H9 (cell line): ENCODE measurements around the gene HSD17B13. TPM values are rescaled to one million over a fixed set of nuclear protein-coding genes. Genes with fewer than 3 reads are reported as not detected.

Experiments
- DNase-seq: peaks from one replicate; pipeline ENCODE4 v3.0.0-alpha.2; 2017
- H2AFZ ChIP-seq: one replicate; pipeline ENCODE4 v1.6.1; 2013; ENCODE audit warnings: mild to moderate bottlenecking, low read length, control low read depth, moderate library complexity
- H2AK5ac ChIP-seq: 2 replicates; pipeline ENCODE4 v1.6.1; 2013; ENCODE audit warnings: low read length, control low read depth, mixed read lengths; ENCODE audit not compliant: insufficient read length
- H2BK120ac ChIP-seq: one replicate; pipeline ENCODE4 v1.6.1; 2013; ENCODE audit warnings: low read depth, mild to moderate bottlenecking, low read length, control low read depth, inconsistent platforms; ENCODE audit not compliant: poor library complexity, severe bottlenecking
- H2BK12ac ChIP-seq: 2 replicates; pipeline ENCODE4 v1.6.1; 2013; ENCODE audit warnings: low read length, control low read depth, mixed read lengths, low read depth; ENCODE audit not compliant: insufficient read length
- H2BK15ac ChIP-seq: 2 replicates; pipeline ENCODE4 v1.6.1; 2013; ENCODE audit warnings: low read depth, low read length, control low read depth
- H2BK20ac ChIP-seq: one replicate; pipeline ENCODE4 v1.6.1; 2013; ENCODE audit warnings: low read depth, mild to moderate bottlenecking, low read length, control low read depth, inconsistent platforms; ENCODE audit not compliant: poor library complexity, severe bottlenecking
- H2BK5ac ChIP-seq: 2 replicates; pipeline ENCODE4 v1.6.1; 2013; ENCODE audit warnings: low read length, control low read depth, mixed read lengths; ENCODE audit not compliant: insufficient read length
- H3K14ac ChIP-seq: 2 replicates; pipeline ENCODE4 v1.6.1; 2013; ENCODE audit warnings: low read length, control low read depth; ENCODE audit not compliant: insufficient read depth
- H3K18ac ChIP-seq: 2 replicates; pipeline ENCODE4 v1.6.1; 2013; ENCODE audit warnings: low read depth, mild to moderate bottlenecking, mixed read lengths, low read length, control low read depth; ENCODE audit not compliant: insufficient read length
- H3K23ac ChIP-seq: 2 replicates; pipeline ENCODE4 v1.6.1; 2013; ENCODE audit warnings: low read length, control low read depth, mixed read lengths, low read depth; ENCODE audit not compliant: insufficient read length
- H3K23me2 ChIP-seq: 2 replicates; pipeline ENCODE4 v1.6.1; 2013; ENCODE audit warnings: low read depth, mild to moderate bottlenecking, mixed read lengths, low read length, control low read depth; ENCODE audit not compliant: insufficient read length, poor library complexity, severe bottlenecking
- H3K27ac ChIP-seq: 2 replicates; pipeline ENCODE4 v1.5.1; 2013; ENCODE audit warnings: low read length, control low read depth, mixed read lengths, low read depth; ENCODE audit not compliant: insufficient read length
- H3K27me3 ChIP-seq: 2 replicates; pipeline ENCODE4 v1.6.1; 2013; ENCODE audit warnings: low read length, control low read depth, inconsistent platforms; ENCODE audit not compliant: insufficient read depth
- H3K4ac ChIP-seq: 2 replicates; pipeline ENCODE4 v1.6.1; 2013; ENCODE audit warnings: low read depth, mild to moderate bottlenecking, control low read depth, inconsistent platforms, low read length, moderate library complexity
- H3K4me1 ChIP-seq: 2 replicates; pipeline ENCODE4 v1.6.1; 2013; ENCODE audit warnings: low read length, control low read depth, inconsistent platforms; ENCODE audit not compliant: insufficient read depth
- H3K4me2 ChIP-seq: 2 replicates; pipeline ENCODE4 v1.6.1; 2013; ENCODE audit warnings: low read length, control low read depth, mixed read lengths; ENCODE audit not compliant: insufficient read length, insufficient read depth
- H3K56ac ChIP-seq: 2 replicates; pipeline ENCODE4 v1.6.1; 2013; ENCODE audit warnings: low read depth, mild to moderate bottlenecking, mixed read lengths, low read length, control low read depth; ENCODE audit not compliant: insufficient read length
- H3K79me1 ChIP-seq: 2 replicates; pipeline ENCODE4 v1.6.1; 2013; ENCODE audit warnings: low read depth, mild to moderate bottlenecking, moderate library complexity, low read length, control low read depth, inconsistent platforms; ENCODE audit not compliant: insufficient read depth, poor library complexity, severe bottlenecking
- H3K79me2 ChIP-seq: 2 replicates; pipeline ENCODE4 v1.6.1; 2013; ENCODE audit warnings: low read length, control low read depth, inconsistent platforms; ENCODE audit not compliant: insufficient read depth
- H3K9ac ChIP-seq: 2 replicates; pipeline ENCODE4 v1.6.1; 2013; ENCODE audit warnings: low read length, control low read depth, mixed read lengths; ENCODE audit not compliant: insufficient read length; ENCODE audit errors: extremely low read depth
- H3K9me3 ChIP-seq: one replicate; pipeline ENCODE4 v1.6.1; 2013; ENCODE audit warnings: low read depth, low read length, inconsistent platforms; ENCODE audit not compliant: control insufficient read depth
- H3T11ph ChIP-seq: one replicate; pipeline ENCODE4 v1.6.1; 2013; ENCODE audit warnings: mild to moderate bottlenecking, low read length, control low read depth, inconsistent platforms
- H4K20me1 ChIP-seq: one replicate; pipeline ENCODE4 v1.6.1; 2013; ENCODE audit not compliant: control insufficient read depth, insufficient read length, insufficient read depth
- H4K5ac ChIP-seq: 2 replicates; pipeline ENCODE4 v1.6.1; 2013; ENCODE audit warnings: low read depth, mild to moderate bottlenecking, mixed read lengths, low read length, control low read depth; ENCODE audit not compliant: insufficient read length
- H4K8ac ChIP-seq: replicated peaks from 2 replicates; pipeline ENCODE4 v1.6.1; 2013; ENCODE audit warnings: low read length, control low read depth, mixed read lengths, low read depth; ENCODE audit not compliant: insufficient read length
- H4K91ac ChIP-seq: 2 replicates; pipeline ENCODE4 v1.6.1; 2013; ENCODE audit warnings: low read depth, mild to moderate bottlenecking, moderate library complexity, mixed read lengths, low read length, control low read depth; ENCODE audit not compliant: insufficient read length
- H3K27ac Mint-ChIP-seq, 3 experiments: 2 replicates in 2 of 3; 3 replicates in 1 of 3; pipeline ENCODE4 v1.8.0; 2020 to 2021; ENCODE audit warnings: mixed read lengths in 3 of 3, mild to moderate bottlenecking in 1 of 3, moderate library complexity in 1 of 3
- H3K27me3 Mint-ChIP-seq: 2 replicates; pipeline ENCODE4 v1.8.0; 2021; ENCODE audit warnings: low read depth, mild to moderate bottlenecking, moderate library complexity, mixed read lengths
- H3K36me3 Mint-ChIP-seq, 3 experiments: 2 replicates in 2 of 3; 3 replicates in 1 of 3; pipeline ENCODE4 v1.8.0; 2020 to 2021; ENCODE audit warnings: low read depth in 3 of 3, mixed read lengths in 3 of 3; ENCODE audit not compliant: insufficient read depth in 1 of 3
- H3K4me1 Mint-ChIP-seq, 2 experiments: 2 replicates each; pipeline ENCODE4 v1.8.0; 2020; ENCODE audit warnings: mixed read lengths in 2 of 2
- H3K4me3 Mint-ChIP-seq, 2 experiments: 2 replicates in 1 of 2; 3 replicates in 1 of 2; pipeline ENCODE4 v1.8.0; 2020 to 2021; ENCODE audit warnings: mild to moderate bottlenecking in 2 of 2, mixed read lengths in 2 of 2, moderate library complexity in 1 of 2
- H3K9me3 Mint-ChIP-seq, 2 experiments: 2 replicates in 1 of 2; 3 replicates in 1 of 2; pipeline ENCODE4 v1.8.0; 2020; ENCODE audit warnings: mild to moderate bottlenecking in 2 of 2, mixed read lengths in 2 of 2, moderate library complexity in 1 of 2
- CTCF ChIP-seq: fragments of 200-600 bp; sonication (generic); conservative IDR thresholded peaks from 3 replicates; pipeline ENCODE4 v1.8.0; 2021; ENCODE audit warnings: antibody characterized with exemption, mild to moderate bottlenecking
- WGBS: extraction: QIAGEN DNeasy Blood & Tissue Kit; methylation state at CpG from one replicate; pipeline ENCODE4 v1.1.7; 2013; ENCODE audit warnings: missing lambda C conversion rate, low lambda C conversion rate, mixed read lengths; ENCODE audit not compliant: insufficient read length; ENCODE audit errors: extremely low coverage; 5-methylcytosine and 5-hydroxymethylcytosine counted together
- total RNA-seq: library from RNA; stranded (reverse); gene quantifications from 2 replicates; pipeline ENCODE4 v1.2.1, GENCODE V29; 2021

The HSD17B13 gene
- total RNA-seq, 1 experiment from 2014 or later, result not detected

- Histone ChIP-seq H3T11ph (no peak overlapping the region), H3K56ac (no peak overlapping the region), H2BK120ac (no peak overlapping the region), H2BK15ac (no peak overlapping the region), H4K20me1 (no peaks in the 10 kb centered on the region), H4K5ac (no peak overlapping the region), H2BK5ac (no peak overlapping the region), H3K79me2 (no peaks in the 10 kb centered on the region), H3K18ac (no peak overlapping the region), H3K27ac (no peak overlapping the region), H3K4me1 (no peaks in the 10 kb centered on the region), H2BK12ac (no peak overlapping the region), H3K79me1 (no peaks in the 10 kb centered on the region), H3K23ac (no peak overlapping the region), H2BK20ac (no peak overlapping the region), H3K4ac (no peak overlapping the region), H4K8ac (no peak overlapping the region), H2AK5ac (no peak overlapping the region), H3K9ac (no peak overlapping the region), H3K9me3 (no peaks in the 10 kb centered on the region), H3K14ac (no peak overlapping the region), H4K91ac (no peak overlapping the region), H3K23me2 (no peaks in the 10 kb centered on the region), H3K27me3 (no peaks in the 10 kb centered on the region), H3K4me2 (no peak overlapping the region), H2AFZ (no peak overlapping the region)
- H3K4me3 Mint-ChIP-seq, result no peak overlapping the region
- no peak overlapping the region for H3K27ac Mint-ChIP-seq
- no CpG with 5 or more reads among the region's 2 CpGs for WGBS
- H3K4me1 Mint-ChIP-seq, result peaks cover 9 to 12% of the 10 kb centered on the region in 2 experiments
- DNase-seq, result no peak
- peaks cover 24 to 35% (median 28%) of the 10 kb centered on the region in 3 experiments for H3K36me3 Mint-ChIP-seq
- H3K9me3 Mint-ChIP-seq, result peaks cover 0 to 7% of the 10 kb centered on the region in 2 experiments; a peak in 3 of 5 replicates
- H3K27me3 Mint-ChIP-seq, result no peaks in the 10 kb centered on the region
- no peak for TF ChIP-seq CTCF
Observed at GRCh38 chr4:87363552-87363951, 40.9 kb upstream of the HSD17B13 start.
